Coronary artery (tissue), 2 donors: ENCODE data around the gene SLC5A9.

ENCODE experiments used
- DNase-seq: peaks from one replicate; pipeline ENCODE4 v3.0.0-alpha.2; 2017; ENCODE audit warnings: low spot score
- H3K27ac ChIP-seq, 2 donors: fragments of 200-600 bp; sonication (generic); one replicate each; pipeline ENCODE4 v1.5.1; 2016 to 2019
- H3K4me3 ChIP-seq: fragments of 200-600 bp; sonication (generic); 2 replicates; pipeline ENCODE4 v1.5.1; 2016; ENCODE audit warnings: mild to moderate bottlenecking, moderate library complexity
- CTCF ChIP-seq: fragments of 200-600 bp; sonication (generic); IDR thresholded peaks from one replicate; pipeline ENCODE4 v1.5.1; 2019; ENCODE audit warnings: antibody characterized with exemption

Gene SLC5A9

GRCh38 chr1:48250572-48250971, 28.1 kb downstream of the SLC5A9 start:
- no peak for DNase-seq
- TF ChIP-seq CTCF, result no peak
- Histone ChIP-seq H3K4me3 (no peak overlapping the region), H3K27ac (no peak overlapping the region)

- TF ChIP-seq CTCF, result no peak
- no peak for DNase-seq
- Histone ChIP-seq H3K27ac (no peak overlapping the region), H3K4me3 (no peak overlapping the region)
Measured at GRCh38 chr1:48251323-48251722, 28.8 kb downstream of the SLC5A9 start.

- H3K4me3 ChIP-seq, result no peak overlapping the region
- TF ChIP-seq CTCF, result no peak
- H3K27ac ChIP-seq, result no peak overlapping the region
- DNase-seq, result no peak
Measured at GRCh38 chr1:48251821-48252220, 29.3 kb downstream of the SLC5A9 start.

GRCh38 chr1:48254254-48254653, 31.7 kb downstream of the SLC5A9 start:
- DNase-seq, result no peak
- no peak for TF ChIP-seq CTCF

GRCh38 chr1:48258106-48258505, 35.6 kb downstream of the SLC5A9 start:
- Histone ChIP-seq H3K27ac (peak overlapping the region in 1 of 2 donors; percentile 33), H3K4me3 (no peak overlapping the region)
- DNase-seq, result no peak
- TF ChIP-seq CTCF, result no peak

More at GRCh38 chr1:48254254-48254653, 31.7 kb downstream of the SLC5A9 start:
- no peak overlapping the region for H3K4me3 ChIP-seq
- no peak overlapping the region for H3K27ac ChIP-seq

- TF ChIP-seq CTCF, result no peak
- Histone ChIP-seq H3K27ac (no peak overlapping the region), H3K4me3 (no peak overlapping the region)
- DNase-seq, result no peak
Measured at GRCh38 chr1:48261881-48262400, 39.4 kb downstream of the SLC5A9 start.

- H3K4me3 ChIP-seq, result no peak overlapping the region
- peak overlapping the region; percentile 36 to 62 for H3K27ac ChIP-seq
- DNase-seq, result no peak
- TF ChIP-seq CTCF, result no peak
Measured at GRCh38 chr1:48263041-48263440, 40.5 kb downstream of the SLC5A9 start.
